ENCODE measurements around the gene METTL27. TPM values are rescaled to one million over a fixed set of nuclear protein-coding genes. Genes with fewer than 3 reads are reported as not detected.

Gene METTL27
- total and polyA plus RNA-seq, 9 of the 15 experiments (the other 6 are each of a cell fraction or from before 2014, with no cell fraction given), result 0.08 to 0.82 (median 0.33) TPM; not detected in 4

DNA sequence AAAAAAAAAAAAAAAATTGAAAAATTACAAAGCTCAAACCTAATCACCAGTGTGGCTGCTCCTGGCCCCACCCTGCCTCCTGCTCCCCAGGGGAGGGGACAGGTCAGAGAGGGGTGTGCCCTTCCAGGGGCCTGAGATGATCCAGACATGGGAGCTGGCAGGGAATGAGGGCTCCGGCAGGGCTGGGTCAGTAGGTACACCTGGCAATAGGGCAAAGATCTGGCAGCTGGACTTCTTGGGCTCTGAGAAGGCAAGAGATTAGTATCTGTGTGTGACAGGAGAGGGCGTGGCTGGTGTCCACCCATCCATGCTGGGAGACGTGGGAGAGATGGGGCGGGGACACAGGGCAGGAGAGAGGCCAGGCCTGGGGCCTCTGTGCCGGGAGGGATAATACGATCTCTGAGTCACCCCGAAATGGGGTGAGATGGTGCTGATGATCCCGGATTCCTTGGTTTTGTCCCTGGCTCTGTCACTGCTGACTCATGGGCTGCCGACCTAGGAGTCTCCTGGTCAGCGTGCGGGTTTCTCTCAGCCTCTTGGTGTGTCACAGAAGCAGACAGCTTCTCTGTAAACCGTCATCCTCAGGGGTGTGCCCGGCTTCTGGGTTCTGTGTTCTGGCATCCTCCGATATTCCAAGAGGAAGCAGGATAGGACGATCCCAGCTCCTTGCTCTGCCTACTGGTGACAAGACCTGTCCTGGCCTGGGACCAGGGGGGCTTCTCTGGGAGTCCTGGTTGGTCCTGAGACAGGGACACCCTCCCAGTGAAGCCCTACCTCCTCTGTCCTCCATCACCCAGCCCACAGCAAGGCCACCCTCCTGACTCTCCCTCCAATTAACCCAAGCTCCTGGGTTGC is 19.8 kb downstream of the METTL27 start:
- Histone ChIP-seq H3K4me1 (replicated peaks in 1 of 2; ENCODE audit: control insufficient read depth in 2 of 2, insufficient read depth in 2 of 2, low read length in 2 of 2) (peaks cover 25 to 27% of the 10 kb centered on the region in 2 experiments), H2AFZ (ENCODE audit: low read depth, low read length) (peak overlapping the region; percentile 91), H3K4me3 (no peak overlapping the region), H3K79me2 (ENCODE audit: control insufficient read depth, insufficient read depth, low read length) (no peaks in the 10 kb centered on the region), H4K20me1 (replicated peaks; ENCODE audit: control insufficient read depth, insufficient read depth, low read length) (no peaks in the 10 kb centered on the region), H3K9me1 (ENCODE audit: control insufficient read depth, insufficient read depth, low read length) (no peaks in the 10 kb centered on the region), H3K4me2 (ENCODE audit: insufficient read depth, low read length) (peak overlapping the region; percentile 82), H3K27me3 (ENCODE audit: control insufficient read depth in 2 of 2, insufficient read depth in 2 of 2, low read length in 2 of 2) (no peaks in the 10 kb centered on the region), H3K9me3 (replicated peaks; ENCODE audit: control insufficient read depth, insufficient read depth, low read depth, low read length) (no peaks in the 10 kb centered on the region), H3K9ac (ENCODE audit: insufficient read depth in 1 of 2, low read depth in 2 of 2, low read length in 2 of 2) (peak overlapping the region; percentile 58 to 86), H3K27ac (ENCODE audit: extremely low read depth, low read depth, low read length) (peak overlapping the region; percentile 73), H3K36me3 (ENCODE audit: control insufficient read depth, insufficient read depth, low read length) (no peaks in the 10 kb centered on the region)
- POLR2A ChIA-PET, result interaction anchor here (0.6 to 2.1 kb wide), 8 partner anchors 8 to 626 kb away, joined by 3 to 5 read pairs (median 4); partner anchors contain the start of gene METTL27
- BruUV-seq (replicated peaks), result no TSS peak
- intact Hi-C loops (cut with micrococcal nuclease), result no loop called here
- FAIRE-seq (peak; percentile 99), DNase-seq (ENCODE audit: extremely low read depth in 1 of 4, low spot score in 3 of 4) (peak; percentile 96 to 99 (median 98)), ATAC-seq (peak; percentile 99)
- in situ Hi-C loops (cut with MboI), result no loop called here
- CTCF ChIA-PET (ENCODE audit: low intra/inter-chr PET ratio), result no interaction called here
- 1% methylated on average over 15 of the region's 15 CpGs for WGBS (ENCODE audit: insufficient coverage, low coverage, missing lambda C conversion rate)
- TF ChIP-seq, protein P1, sequence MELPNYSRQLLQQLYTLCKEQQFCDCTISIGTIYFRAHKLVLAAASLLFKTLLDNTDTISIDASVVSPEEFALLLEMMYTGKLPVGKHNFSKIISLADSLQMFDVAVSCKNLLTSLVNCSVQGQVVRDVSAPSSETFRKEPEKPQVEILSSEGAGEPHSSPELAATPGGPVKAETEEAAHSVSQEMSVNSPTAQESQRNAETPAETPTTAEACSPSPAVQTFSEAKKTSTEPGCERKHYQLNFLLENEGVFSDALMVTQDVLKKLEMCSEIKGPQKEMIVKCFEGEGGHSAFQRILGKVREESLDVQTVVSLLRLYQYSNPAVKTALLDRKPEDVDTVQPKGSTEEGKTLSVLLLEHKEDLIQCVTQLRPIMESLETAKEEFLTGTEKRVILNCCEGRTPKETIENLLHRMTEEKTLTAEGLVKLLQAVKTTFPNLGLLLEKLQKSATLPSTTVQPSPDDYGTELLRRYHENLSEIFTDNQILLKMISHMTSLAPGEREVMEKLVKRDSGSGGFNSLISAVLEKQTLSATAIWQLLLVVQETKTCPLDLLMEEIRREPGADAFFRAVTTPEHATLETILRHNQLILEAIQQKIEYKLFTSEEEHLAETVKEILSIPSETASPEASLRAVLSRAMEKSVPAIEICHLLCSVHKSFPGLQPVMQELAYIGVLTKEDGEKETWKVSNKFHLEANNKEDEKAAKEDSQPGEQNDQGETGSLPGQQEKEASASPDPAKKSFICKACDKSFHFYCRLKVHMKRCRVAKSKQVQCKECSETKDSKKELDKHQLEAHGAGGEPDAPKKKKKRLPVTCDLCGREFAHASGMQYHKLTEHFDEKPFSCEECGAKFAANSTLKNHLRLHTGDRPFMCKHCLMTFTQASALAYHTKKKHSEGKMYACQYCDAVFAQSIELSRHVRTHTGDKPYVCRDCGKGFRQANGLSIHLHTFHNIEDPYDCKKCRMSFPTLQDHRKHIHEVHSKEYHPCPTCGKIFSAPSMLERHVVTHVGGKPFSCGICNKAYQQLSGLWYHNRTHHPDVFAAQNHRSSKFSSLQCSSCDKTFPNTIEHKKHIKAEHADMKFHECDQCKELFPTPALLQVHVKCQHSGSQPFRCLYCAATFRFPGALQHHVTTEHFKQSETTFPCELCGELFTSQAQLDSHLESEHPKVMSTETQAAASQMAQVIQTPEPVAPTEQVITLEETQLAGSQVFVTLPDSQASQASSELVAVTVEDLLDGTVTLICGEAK (IDR thresholded peaks at IDR 0.05), result no peak
- TF ChIP-seq, protein P1 (CRISPR knock-in tag; IDR thresholded peaks at IDR 0.05), result no peak
- TF ChIP-seq, protein P2, sequence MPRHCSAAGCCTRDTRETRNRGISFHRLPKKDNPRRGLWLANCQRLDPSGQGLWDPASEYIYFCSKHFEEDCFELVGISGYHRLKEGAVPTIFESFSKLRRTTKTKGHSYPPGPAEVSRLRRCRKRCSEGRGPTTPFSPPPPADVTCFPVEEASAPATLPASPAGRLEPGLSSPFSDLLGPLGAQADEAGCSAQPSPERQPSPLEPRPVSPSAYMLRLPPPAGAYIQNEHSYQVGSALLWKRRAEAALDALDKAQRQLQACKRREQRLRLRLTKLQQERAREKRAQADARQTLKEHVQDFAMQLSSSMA (CRISPR knock-in tag; IDR thresholded peaks at IDR 0.05), result no peak
- TF ChIP-seq ARHGAP35 (IDR thresholded peaks at IDR 0.05; ENCODE audit: partially characterized antibody) (no peak), RAD21 (CRISPR knock-in tag; conservative IDR thresholded peaks at IDR 0.05 in 1 of 2, IDR thresholded peaks at IDR 0.05 in 1 of 2) (no peak), PHTF2 (CRISPR knock-in tag; IDR thresholded peaks at IDR 0.05) (no peak), THRAP3 (IDR thresholded peaks at IDR 0.05; ENCODE audit: borderline replicate concordance) (no peak), CBX5 (IDR thresholded peaks at IDR 0.05; ENCODE audit: borderline replicate concordance, low read depth) (peak; percentile 54; the same call in 1 of the 2 replicates), MIER1 (IDR thresholded peaks at IDR 0.05; ENCODE audit: low read depth) (no peak), KDM1A (IDR thresholded peaks at IDR 0.05) (0 out of 4 replicates have a peak, but pooled peaks of 1 of the 2 experiments have one; percentile 13), CXXC5 (CRISPR knock-in tag; IDR thresholded peaks at IDR 0.05) (peak; percentile 53; the same call in 1 of the 2 replicates), RBBP5 (IDR thresholded peaks at IDR 0.05; ENCODE audit: borderline replicate concordance, insufficient read depth, low read length, poor library complexity, severe bottlenecking) (peak; percentile 30)
